Endothelial cell of umbilical vein (primary cell): ENCODE results near the gene YIPF2. TPM values are rescaled to one million over a fixed set of nuclear protein-coding genes. Genes with fewer than 3 reads are reported as not detected.

Experiments used
- BruUV-seq: library from RNA; stranded (reverse); fragments of 400-500 nt; replicated peaks from 2 replicates; lab custom pipeline; 2021; lab: Mats Ljungman, UMichigan
- CTCF ChIA-PET: fragments of 300-600, 350-600 bp; sonication (Branson Sonifier 250); formaldehyde crosslinking; loops from one replicate; lab custom pipeline; 2021; ENCODE audit warnings: antibody characterized with exemption, inconsistent platforms; lab: Charles Lee
- POLR2A ChIA-PET: fragments of 300-600, 350-600 bp; sonication (Branson Sonifier 250); formaldehyde crosslinking; loops from one replicate; lab custom pipeline; 2021; ENCODE audit warnings: antibody characterized with exemption, inconsistent platforms; lab: Charles Lee
- DNase-seq: peaks from one replicate; pipeline ENCODE4 v3.0.0-alpha.2; 2011; ENCODE audit warnings: low read depth, low spot score
- FAIRE-seq: peaks from 2 replicates; lab custom pipeline; 2011; peaks lifted over from hg19 to GRCh38; lab: Jason Lieb, UNC
- H2AFZ ChIP-seq: 2 replicates; pipeline ENCODE4 v1.6.0; 2012; ENCODE audit warnings: low read depth, low read length, control low read depth, inconsistent platforms
- H3K27ac ChIP-seq: 2 replicates; pipeline ENCODE4 v1.5.1; 2011; ENCODE audit warnings: low read depth, mild to moderate bottlenecking, control low read depth, low read length, moderate library complexity; ENCODE audit not compliant: insufficient read depth
- H3K27me3 ChIP-seq, 2 experiments: 2 replicates each; pipeline versions ENCODE4 v1.6.0 to v1.6.1; 2011; ENCODE audit warnings: low read length in 2 of 2, mixed read lengths in 1 of 2; ENCODE audit not compliant: control insufficient read depth in 2 of 2, insufficient read depth in 2 of 2
- H3K36me3 ChIP-seq, 2 experiments: 2 replicates in 1 of 2; 3 replicates in 1 of 2; pipeline ENCODE4 v1.5.1; 2011; ENCODE audit warnings: low read length in 2 of 2, mild to moderate bottlenecking in 1 of 2, moderate library complexity in 1 of 2; ENCODE audit not compliant: control insufficient read depth in 2 of 2, insufficient read depth in 2 of 2; ENCODE audit errors: extremely low read depth in 1 of 2
- H3K4me1 ChIP-seq: 3 replicates; pipeline ENCODE4 v1.5.1; 2011; ENCODE audit warnings: mild to moderate bottlenecking, low read length; ENCODE audit not compliant: control insufficient read depth, insufficient read depth; ENCODE audit errors: extremely low read depth
- H3K4me2 ChIP-seq: 2 replicates; pipeline ENCODE4 v1.6.1; 2011; ENCODE audit warnings: low read length, control low read depth, mixed read lengths; ENCODE audit not compliant: insufficient read depth
- H3K4me3 ChIP-seq, 3 experiments: fragments of 200-600 bp in 1 of 3; sonication (generic), shearing (Covaris generic) in 1 of 3; replicated peaks in 1 of 3; 2 replicates each; pipeline ENCODE4 v1.5.1; 2011 to 2016; ENCODE audit warnings: control low read depth in 3 of 3, low read length in 3 of 3, mild to moderate bottlenecking in 2 of 3, inconsistent platforms in 1 of 3, low read depth in 1 of 3, moderate library complexity in 1 of 3; ENCODE audit not compliant: insufficient read depth in 1 of 3
- H3K79me2 ChIP-seq: 2 replicates; pipeline ENCODE4 v1.6.0; 2012; ENCODE audit warnings: low read length, inconsistent platforms; ENCODE audit not compliant: control insufficient read depth, insufficient read depth
- H3K9ac ChIP-seq: replicated peaks from 2 replicates; pipeline ENCODE3; 2011; ENCODE audit warnings: low read length, control low read depth; ENCODE audit not compliant: insufficient read depth; ENCODE audit errors: extremely low read depth
- H3K9me1 ChIP-seq: replicated peaks from 3 replicates; pipeline ENCODE4 v1.6.0; 2011; ENCODE audit warnings: mild to moderate bottlenecking, low read length; ENCODE audit not compliant: control insufficient read depth, insufficient read depth; ENCODE audit errors: extremely low read depth
- H3K9me3 ChIP-seq: replicated peaks from 2 replicates; pipeline ENCODE4 v1.5.1; 2012; ENCODE audit warnings: low read length, inconsistent platforms; ENCODE audit not compliant: control insufficient read depth, insufficient read depth
- H4K20me1 ChIP-seq: replicated peaks from 2 replicates; pipeline ENCODE3; 2011; ENCODE audit warnings: mild to moderate bottlenecking, low read length; ENCODE audit not compliant: control insufficient read depth, insufficient read depth; ENCODE audit errors: extremely low read depth
- EZH2 ChIP-seq: IDR thresholded peaks from 2 replicates; pipeline ENCODE4 v1.6.1; 2012; ENCODE audit warnings: borderline replicate concordance, low read depth, mild to moderate bottlenecking, moderate library complexity, low read length, inconsistent platforms; ENCODE audit not compliant: severe bottlenecking
- FOS ChIP-seq: IDR thresholded peaks from 2 replicates; pipeline ENCODE4 v1.6.1; 2011; ENCODE audit warnings: mild to moderate bottlenecking, low read length, moderate library complexity, borderline replicate concordance; ENCODE audit not compliant: insufficient read depth
- GATA2 ChIP-seq: IDR thresholded peaks from 2 replicates; pipeline ENCODE4 v1.7.0; 2011; ENCODE audit warnings: low read depth, mild to moderate bottlenecking, moderate library complexity, mixed read lengths, low read length; ENCODE audit not compliant: insufficient read length, insufficient read depth
- JUN ChIP-seq: IDR thresholded peaks from 2 replicates; pipeline ENCODE4 v1.6.1; 2011; ENCODE audit warnings: borderline replicate concordance, low read depth; ENCODE audit not compliant: insufficient read length, insufficient read depth
- MYC ChIP-seq: IDR thresholded peaks from one replicate; pipeline ENCODE4 v1.6.1; 2011; ENCODE audit warnings: mild to moderate bottlenecking, low read depth, low read length
- POLR2A ChIP-seq: IDR thresholded peaks from 2 replicates; pipeline ENCODE4 v1.6.1; 2012; ENCODE audit warnings: low read depth, mild to moderate bottlenecking, control low read depth, low read length
- POLR2AphosphoS5 ChIP-seq: IDR thresholded peaks from 2 replicates; pipeline ENCODE4 v1.6.1; 2012; ENCODE audit warnings: low read depth, mild to moderate bottlenecking, control low read depth, low read length, moderate library complexity; ENCODE audit not compliant: insufficient read depth
- dilution Hi-C: fragments of 300-500 bp; cut with MboI; formaldehyde crosslinking; loops from one replicate; pipeline ENCODE4 v1.15.0; 2019; ENCODE audit warnings: low sequenced_read_pairs; ENCODE audit not compliant: extremely low pct_ligation_motif_present
- intact Hi-C: fragments of 100-400 bp; cut with micrococcal nuclease; formaldehyde crosslinking; loops from one replicate; pipeline ENCODE4 v1.10.0; 2022
- polyA plus RNA-seq, 4 experiments: library from polyadenylated mRNA; depleted of rRNA in 3 of 4; stranded (reverse) in 3 of 4; unstranded in 1 of 4; fragments of >200 nt; gene quantifications; 2 replicates each; pipeline versions ENCODE4 v1.2.1 to v1.2.3, GENCODE V29; 2011 to 2012; ENCODE audit warnings: missing spikeins in 1 of 4
- total RNA-seq: library from RNA; stranded (reverse); gene quantifications from 2 replicates; pipeline ENCODE4 v1.2.3, GENCODE V29; 2021
- TF ChIP-seq, protein P1 (sequence below), 2 donors: IDR thresholded peaks; 1 replicate in 1 of 2; 2 replicates in 1 of 2; pipeline ENCODE4 v1.5.1; 2011; ENCODE audit warnings: low read length in 2 of 2, mild to moderate bottlenecking in 2 of 2, moderate library complexity in 2 of 2, control low read depth in 1 of 2, inconsistent platforms in 1 of 2, low read depth in 1 of 2; ENCODE audit not compliant: insufficient read depth in 1 of 2; ENCODE audit errors: extremely low read depth in 1 of 2
- TF ChIP-seq, protein P2 (sequence below): IDR thresholded peaks from 2 replicates; pipeline ENCODE4 v1.6.1; 2011; ENCODE audit not compliant: insufficient read depth, insufficient read length

YIPF2 gene
- total and polyA plus RNA-seq, 2 donors (not counting 3 experiments of a cell fraction or from before 2014, with no cell fraction given): 47.8 to 104 TPM

DNA sequence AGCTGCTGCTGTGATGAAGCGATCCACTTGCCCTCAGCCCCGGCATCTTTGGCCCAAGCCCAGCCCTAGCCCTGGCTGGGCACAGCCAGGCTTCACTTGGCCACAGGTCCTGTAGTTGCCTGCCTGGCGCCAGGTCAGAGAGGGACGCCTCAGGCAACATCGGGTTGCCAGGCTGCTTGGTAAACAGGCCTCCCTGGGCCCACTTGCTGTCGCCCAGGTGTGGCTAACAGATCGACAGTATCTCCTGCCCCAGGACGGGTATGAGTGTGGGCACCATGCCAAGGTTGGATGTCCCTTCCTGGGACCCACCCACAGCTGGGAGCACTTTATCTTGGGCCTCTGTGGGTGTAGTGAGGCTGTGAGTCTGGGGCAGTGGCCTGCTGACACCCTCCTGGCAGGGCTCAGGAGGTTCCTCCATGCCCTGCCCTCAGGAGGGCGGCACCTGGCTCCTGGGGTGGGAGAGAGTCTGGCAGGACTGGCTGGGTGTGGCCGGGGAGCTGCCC is 29.2 kb downstream of the YIPF2 start:
- H3K9ac ChIP-seq: no peak overlapping the region
- no peak overlapping the region for H3K27ac ChIP-seq
- peaks cover 24% of the 10 kb centered on the region for H3K79me2 ChIP-seq
- H3K9me1 ChIP-seq: no peaks in the 10 kb centered on the region
- H3K4me1 ChIP-seq: no peaks in the 10 kb centered on the region
- TF ChIP-seq POLR2A: no peak
- TF ChIP-seq GATA2: no peak
- TF ChIP-seq, protein P1, sequence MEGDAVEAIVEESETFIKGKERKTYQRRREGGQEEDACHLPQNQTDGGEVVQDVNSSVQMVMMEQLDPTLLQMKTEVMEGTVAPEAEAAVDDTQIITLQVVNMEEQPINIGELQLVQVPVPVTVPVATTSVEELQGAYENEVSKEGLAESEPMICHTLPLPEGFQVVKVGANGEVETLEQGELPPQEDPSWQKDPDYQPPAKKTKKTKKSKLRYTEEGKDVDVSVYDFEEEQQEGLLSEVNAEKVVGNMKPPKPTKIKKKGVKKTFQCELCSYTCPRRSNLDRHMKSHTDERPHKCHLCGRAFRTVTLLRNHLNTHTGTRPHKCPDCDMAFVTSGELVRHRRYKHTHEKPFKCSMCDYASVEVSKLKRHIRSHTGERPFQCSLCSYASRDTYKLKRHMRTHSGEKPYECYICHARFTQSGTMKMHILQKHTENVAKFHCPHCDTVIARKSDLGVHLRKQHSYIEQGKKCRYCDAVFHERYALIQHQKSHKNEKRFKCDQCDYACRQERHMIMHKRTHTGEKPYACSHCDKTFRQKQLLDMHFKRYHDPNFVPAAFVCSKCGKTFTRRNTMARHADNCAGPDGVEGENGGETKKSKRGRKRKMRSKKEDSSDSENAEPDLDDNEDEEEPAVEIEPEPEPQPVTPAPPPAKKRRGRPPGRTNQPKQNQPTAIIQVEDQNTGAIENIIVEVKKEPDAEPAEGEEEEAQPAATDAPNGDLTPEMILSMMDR (IDR thresholded peaks at IDR 0.05; ENCODE audit: extremely low read depth in 1 of 2, insufficient read depth in 1 of 2, low read depth in 1 of 2, low read length in 2 of 2): no peak
- no peak for TF ChIP-seq JUN
- TF ChIP-seq, protein P2, sequence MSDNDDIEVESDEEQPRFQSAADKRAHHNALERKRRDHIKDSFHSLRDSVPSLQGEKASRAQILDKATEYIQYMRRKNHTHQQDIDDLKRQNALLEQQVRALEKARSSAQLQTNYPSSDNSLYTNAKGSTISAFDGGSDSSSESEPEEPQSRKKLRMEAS: no peak
- TF ChIP-seq FOS: no peak
- TF ChIP-seq EZH2: no peak
- no peak for TF ChIP-seq POLR2AphosphoS5
- no peak for TF ChIP-seq MYC
- H3K27me3 ChIP-seq: no peaks in the 10 kb centered on the region
- CTCF ChIA-PET: interaction anchor here (0.7 to 2.5 kb wide), 6 partner anchors 11 to 60 kb away, joined by 3 to 9 read pairs (median 4); no protein-coding TSS in a partner anchor
- intact Hi-C loops (no loop called here), dilution Hi-C loops (no loop called here)
- no peak overlapping the region for H3K4me3 ChIP-seq
- FAIRE-seq (no peak), DNase-seq (no peak)
- no peaks in the 10 kb centered on the region for H3K36me3 ChIP-seq
- H3K4me2 ChIP-seq: no peak overlapping the region
- no peaks in the 10 kb centered on the region for H4K20me1 ChIP-seq
- H3K9me3 ChIP-seq: no peaks in the 10 kb centered on the region
- H2AFZ ChIP-seq: no peak overlapping the region
- BruUV-seq: no TSS peak
- POLR2A ChIA-PET: no interaction called here
